ENCODE results near the gene CHML.

The CHML gene

DNA sequence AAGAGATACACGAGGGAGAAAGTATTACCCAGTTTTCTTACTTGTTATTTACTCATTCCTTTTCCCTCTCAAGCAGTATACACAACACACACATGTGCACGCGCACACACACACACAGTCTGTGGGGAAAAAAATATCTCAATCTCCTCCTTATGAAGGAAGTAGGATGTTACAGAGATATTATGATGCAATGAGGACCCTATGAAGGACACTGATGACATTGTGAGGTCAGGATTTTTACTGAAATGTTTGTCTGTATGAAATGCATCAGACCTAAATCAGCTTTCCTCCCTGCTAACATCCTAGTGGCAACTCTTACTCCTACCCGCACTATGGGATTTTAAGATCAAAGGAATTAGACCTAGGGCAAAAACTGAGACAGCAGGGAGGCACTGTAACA is 11.8 kb upstream of the CHML start, which contains the start of gene WDR64:
TSS of gene WDR64 (plus strand) at position 270 of the 400 bp plus-strand sequence. CDS start 204 bp downstream, outside the sequence.
- Histone ChIP-seq H3K9me3 (no peaks in the 10 kb centered on the region), H3K36me3 (no peaks in the 10 kb centered on the region), H3K27ac (no peak within 1 kb of the TSS), H3K4me3 (no peak within 1 kb of the TSS), H3K27me3 (no peaks in the 10 kb centered on the region), H3K4me1 (no peaks in the 10 kb centered on the region)
- TF ChIP-seq, protein P1, sequence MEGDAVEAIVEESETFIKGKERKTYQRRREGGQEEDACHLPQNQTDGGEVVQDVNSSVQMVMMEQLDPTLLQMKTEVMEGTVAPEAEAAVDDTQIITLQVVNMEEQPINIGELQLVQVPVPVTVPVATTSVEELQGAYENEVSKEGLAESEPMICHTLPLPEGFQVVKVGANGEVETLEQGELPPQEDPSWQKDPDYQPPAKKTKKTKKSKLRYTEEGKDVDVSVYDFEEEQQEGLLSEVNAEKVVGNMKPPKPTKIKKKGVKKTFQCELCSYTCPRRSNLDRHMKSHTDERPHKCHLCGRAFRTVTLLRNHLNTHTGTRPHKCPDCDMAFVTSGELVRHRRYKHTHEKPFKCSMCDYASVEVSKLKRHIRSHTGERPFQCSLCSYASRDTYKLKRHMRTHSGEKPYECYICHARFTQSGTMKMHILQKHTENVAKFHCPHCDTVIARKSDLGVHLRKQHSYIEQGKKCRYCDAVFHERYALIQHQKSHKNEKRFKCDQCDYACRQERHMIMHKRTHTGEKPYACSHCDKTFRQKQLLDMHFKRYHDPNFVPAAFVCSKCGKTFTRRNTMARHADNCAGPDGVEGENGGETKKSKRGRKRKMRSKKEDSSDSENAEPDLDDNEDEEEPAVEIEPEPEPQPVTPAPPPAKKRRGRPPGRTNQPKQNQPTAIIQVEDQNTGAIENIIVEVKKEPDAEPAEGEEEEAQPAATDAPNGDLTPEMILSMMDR (IDR thresholded peaks at IDR 0.05), result no peak
- DNase-seq, result no peak
- intact Hi-C loops (cut with DNase I; ENCODE audit: low total_unique reads), result no loop called here

DNA sequence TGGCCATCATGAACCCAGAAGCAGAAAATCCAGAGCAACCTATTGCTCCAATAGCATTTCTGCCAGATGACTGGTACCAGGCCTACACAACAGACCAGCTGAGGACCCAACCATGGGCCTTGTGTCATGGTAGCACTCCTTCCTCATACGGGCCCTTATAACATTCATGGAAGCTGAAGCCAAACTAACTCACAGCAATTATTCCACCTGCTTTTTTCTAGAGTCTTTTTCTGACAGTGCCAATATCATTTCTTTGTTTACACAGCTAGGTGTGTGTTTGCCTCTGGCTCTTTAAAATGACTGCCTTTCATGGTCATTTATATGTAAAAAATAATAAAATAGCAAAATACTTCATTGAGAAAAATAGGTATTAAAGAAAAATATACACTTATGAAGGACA is 8.0 kb upstream of the CHML start:
- H3K27ac ChIP-seq, result no peak overlapping the region
- H3K9me3 ChIP-seq, result no peaks in the 10 kb centered on the region
- no peak overlapping the region for H3K4me3 ChIP-seq
- intact Hi-C loops (cut with DNase I; ENCODE audit: low total_unique reads), result no loop called here
- TF ChIP-seq, protein P1 (IDR thresholded peaks at IDR 0.05), result no peak
- H3K27me3 ChIP-seq, result no peaks in the 10 kb centered on the region
- H3K36me3 ChIP-seq, result no peaks in the 10 kb centered on the region
- DNase-seq, result no peak
- H3K4me1 ChIP-seq, result peaks cover 0 to 9% (median 1%) of the 10 kb centered on the region in 4 donors

DNA sequence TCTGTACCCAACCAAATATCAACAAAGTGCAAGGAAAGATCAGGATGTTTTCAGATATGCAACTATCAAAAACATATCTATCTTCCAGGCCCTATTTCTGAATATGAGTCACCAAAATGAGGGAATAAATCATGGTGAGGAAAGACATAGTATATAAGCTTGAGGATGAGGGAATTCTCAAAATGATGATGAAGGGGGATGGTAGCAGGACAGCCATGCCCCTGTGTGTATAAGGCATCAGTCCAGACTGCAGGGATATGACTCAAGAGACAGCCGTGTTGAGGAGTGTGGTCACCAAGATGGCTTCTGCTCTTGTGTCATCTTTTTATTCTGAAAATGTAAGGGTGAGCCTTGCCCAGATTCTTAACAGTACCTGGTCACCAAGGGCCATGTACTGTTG is 7.5 kb upstream of the CHML start:
- no peaks in the 10 kb centered on the region for H3K36me3 ChIP-seq
- H3K4me3 ChIP-seq, result no peak overlapping the region
- H3K9me3 ChIP-seq, result no peaks in the 10 kb centered on the region
- intact Hi-C loops (cut with DNase I; ENCODE audit: low total_unique reads), result no loop called here
- DNase-seq, result no peak
- H3K4me1 ChIP-seq, result peaks cover 0 to 9% (median 1%) of the 10 kb centered on the region in 4 donors
- TF ChIP-seq, protein P1 (IDR thresholded peaks at IDR 0.05), result no peak
- no peaks in the 10 kb centered on the region for H3K27me3 ChIP-seq
- H3K27ac ChIP-seq, result no peak overlapping the region

DNA sequence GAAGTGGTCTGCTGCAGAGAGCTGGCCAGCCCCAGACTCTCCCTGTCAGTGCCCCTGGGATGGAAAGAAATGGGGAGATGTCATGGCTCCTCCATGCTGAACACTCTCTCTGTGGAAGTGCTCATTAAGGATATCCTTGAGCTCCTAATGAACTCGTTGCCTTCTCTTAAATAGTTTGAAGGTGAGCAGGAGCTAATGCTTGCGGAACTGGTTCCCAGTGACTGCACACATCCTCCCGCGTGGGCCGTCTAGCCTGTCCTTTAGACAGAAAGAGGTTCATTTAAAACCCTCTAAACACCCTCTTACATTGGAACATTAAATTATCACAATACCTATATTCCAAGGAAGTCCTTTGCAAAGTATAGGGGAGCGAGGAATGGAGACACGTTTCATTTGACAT is 6.0 kb upstream of the CHML start:
- Histone ChIP-seq H3K4me1 (peaks cover 0 to 18% (median 1%) of the 10 kb centered on the region in 4 donors), H3K27me3 (no peaks in the 10 kb centered on the region), H3K9me3 (no peaks in the 10 kb centered on the region), H3K4me3 (no peak overlapping the region), H3K27ac (no peak overlapping the region), H3K36me3 (no peaks in the 10 kb centered on the region)
- intact Hi-C loops (cut with DNase I; ENCODE audit: low total_unique reads), result no loop called here
- TF ChIP-seq, protein P1 (IDR thresholded peaks at IDR 0.05), result no peak
- no peak for DNase-seq

- Histone ChIP-seq H3K9me3 (no peaks in the 10 kb centered on the region), H3K27me3 (no peaks in the 10 kb centered on the region), H3K4me3 (no peak overlapping the region), H3K36me3 (no peaks in the 10 kb centered on the region), H3K27ac (peak overlapping the region in 1 of 2 donors; percentile 51), H3K4me1 (peaks cover 0 to 25% (median 5%) of the 10 kb centered on the region in 4 donors)
- TF ChIP-seq, protein P1 (IDR thresholded peaks at IDR 0.05), result no peak
- intact Hi-C loops (cut with DNase I; ENCODE audit: low total_unique reads), result no loop called here
- DNase-seq, result no peak
Measured at GRCh38 chr1:241645199-241645598, 5.0 kb upstream of the CHML start.

DNA sequence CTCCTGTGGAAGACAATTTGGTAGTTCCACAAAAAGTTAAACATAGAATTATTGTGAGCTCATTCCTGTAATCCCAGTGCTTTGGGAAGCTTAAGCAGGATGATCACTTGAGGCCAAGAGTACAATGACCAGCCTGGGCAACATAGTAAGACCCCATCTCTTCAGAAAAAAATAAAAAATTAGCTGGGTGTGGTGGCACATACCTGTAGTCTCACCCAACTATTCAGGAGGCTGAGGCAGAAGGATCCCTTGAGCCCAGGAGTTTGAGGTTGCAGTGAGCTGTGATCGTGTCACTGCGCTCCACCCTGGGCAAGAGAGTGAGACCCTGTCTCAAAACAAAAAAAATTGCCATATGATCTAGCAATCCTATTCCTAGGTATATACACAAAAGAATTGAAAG is 4.1 kb upstream of the CHML start:
- intact Hi-C loops (cut with DNase I; ENCODE audit: low total_unique reads), result no loop called here
- no peaks in the 10 kb centered on the region for H3K36me3 ChIP-seq
- no peak for DNase-seq
- peaks cover 0 to 25% (median 5%) of the 10 kb centered on the region in 4 donors for H3K4me1 ChIP-seq
- H3K4me3 ChIP-seq, result no peak overlapping the region
- H3K9me3 ChIP-seq, result no peaks in the 10 kb centered on the region
- no peaks in the 10 kb centered on the region for H3K27me3 ChIP-seq
- TF ChIP-seq, protein P1 (IDR thresholded peaks at IDR 0.05), result no peak
- peak overlapping the region in 1 of 2 donors; percentile 51 for H3K27ac ChIP-seq
